Measurements from ENCODE around the gene HMBS.
"Not testable (repeated sequence)": the region's sequence is repeated elsewhere in the genome, so short reads cannot be mapped to it uniquely, and the experiment has no call there.

The HMBS gene

DNA sequence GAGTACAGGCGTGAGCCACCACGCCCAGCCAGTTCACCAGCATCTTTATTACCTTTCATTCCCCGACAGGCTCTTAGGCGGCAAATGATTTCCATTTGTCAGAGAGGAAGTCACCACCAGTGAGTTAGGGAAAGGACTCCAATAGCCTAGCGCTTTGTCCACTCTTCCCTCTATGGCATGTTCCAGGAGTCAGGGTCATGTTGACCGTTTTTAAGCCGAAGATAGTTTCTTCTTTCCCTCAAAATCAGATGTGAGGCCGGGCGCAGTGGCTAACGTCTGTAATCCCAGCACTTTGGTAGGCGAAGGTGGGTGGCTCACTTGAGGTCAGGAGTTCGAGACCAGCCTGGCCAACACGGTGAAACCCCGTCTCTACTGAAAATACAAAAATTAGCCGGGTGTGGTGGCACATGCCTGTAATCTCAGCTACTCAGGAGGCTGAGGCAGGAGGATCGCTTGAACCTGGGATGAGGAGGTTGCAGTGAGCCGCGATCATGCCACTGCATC, 18.5 kb downstream of the HMBS start:
- DNase-seq = not testable (repeated sequence)

DNA sequence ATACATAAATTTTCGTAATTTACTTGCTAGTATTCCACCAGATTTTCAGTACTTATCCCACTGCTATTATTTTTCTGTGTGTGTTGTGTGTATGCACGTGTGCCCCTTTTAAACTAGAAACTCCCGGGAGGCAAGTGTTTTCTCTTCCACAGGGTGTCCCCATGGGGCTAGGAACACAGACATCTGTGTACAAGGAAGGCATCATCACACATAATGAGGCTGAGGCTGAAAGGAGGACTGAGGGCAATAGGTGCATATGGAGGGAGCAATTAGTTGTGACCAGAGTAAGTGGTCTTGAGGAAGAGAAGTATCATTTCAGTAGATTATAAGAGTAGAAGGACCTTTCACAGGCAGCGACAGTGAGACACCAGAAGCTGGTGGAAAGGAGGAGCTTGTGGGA, 19.1 kb downstream of the HMBS start:
- no peak for DNase-seq

GRCh38 chr11:119106564-119107537, 22.2 kb downstream of the HMBS start, which contains the start of gene C2CD2L:
Gene C2CD2L, plus strand, starts transcription at chr11:119107344. Its CDS starts 398 bp downstream, at chr11:119107742.
- DNase-seq = peak; percentile 87

DNA sequence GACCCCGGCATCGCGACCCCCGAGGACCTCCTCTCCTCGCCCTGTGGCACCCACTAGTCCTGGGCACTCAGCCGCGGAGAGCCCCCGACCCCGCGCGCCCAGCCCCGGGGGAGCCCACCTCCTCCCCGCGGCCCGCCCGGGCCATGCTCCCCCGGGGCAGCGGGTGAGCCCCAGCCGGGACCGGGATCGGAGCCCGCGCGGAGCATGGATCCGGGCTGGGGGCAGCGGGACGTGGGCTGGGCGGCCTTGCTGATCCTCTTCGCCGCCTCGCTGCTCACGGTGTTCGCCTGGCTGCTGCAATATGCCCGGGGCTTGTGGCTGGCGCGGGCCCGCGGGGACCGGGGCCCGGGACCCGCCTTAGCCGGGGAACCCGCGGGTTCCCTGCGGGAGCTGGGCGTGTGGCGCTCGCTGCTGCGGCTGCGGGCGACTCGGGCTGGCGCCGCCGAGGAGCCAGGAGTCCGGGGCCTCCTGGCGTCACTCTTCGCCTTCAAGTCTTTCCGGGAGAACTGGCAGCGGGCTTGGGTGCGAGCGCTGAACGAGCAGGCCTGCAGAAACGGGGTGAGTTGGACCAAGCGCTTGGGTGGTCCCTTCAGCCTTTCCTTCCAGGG, 23.0 kb downstream of the HMBS start:
- no peak for DNase-seq

DNA sequence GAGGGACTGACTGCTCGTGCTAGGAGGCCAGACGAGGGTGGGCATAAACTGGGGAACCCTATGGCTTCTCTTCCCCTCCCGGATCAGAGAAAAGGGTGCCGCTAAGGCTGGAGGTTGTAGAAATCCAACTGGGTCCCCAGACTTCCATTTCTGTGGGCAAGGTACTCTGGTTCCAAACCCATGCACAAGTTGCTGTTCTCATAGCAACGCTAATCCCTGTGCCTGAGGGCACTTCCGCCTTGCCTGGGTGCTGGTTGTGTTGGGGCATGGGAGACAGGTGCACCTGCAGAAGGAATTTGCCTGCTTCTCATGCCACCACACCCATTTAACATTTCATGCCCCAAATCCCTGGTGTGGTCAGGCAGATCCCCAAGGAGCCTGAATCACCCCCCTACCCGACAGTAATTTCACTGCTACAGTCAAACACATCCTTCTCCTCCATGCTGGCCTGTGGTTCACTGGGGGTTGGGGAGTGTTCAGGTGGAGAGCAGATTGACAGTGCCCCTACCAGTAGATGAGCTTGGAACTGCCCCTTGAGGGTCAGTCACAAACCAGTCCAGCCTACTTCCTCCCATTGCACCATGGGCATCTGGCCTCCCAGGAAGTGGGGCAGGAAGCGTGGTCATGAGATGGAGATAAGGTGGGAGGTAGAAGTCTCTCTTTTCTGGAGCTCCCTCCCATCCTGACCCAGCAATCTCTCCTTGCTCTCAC, 23.6 kb downstream of the HMBS start:
- DNase-seq = peak; percentile 46

DNA sequence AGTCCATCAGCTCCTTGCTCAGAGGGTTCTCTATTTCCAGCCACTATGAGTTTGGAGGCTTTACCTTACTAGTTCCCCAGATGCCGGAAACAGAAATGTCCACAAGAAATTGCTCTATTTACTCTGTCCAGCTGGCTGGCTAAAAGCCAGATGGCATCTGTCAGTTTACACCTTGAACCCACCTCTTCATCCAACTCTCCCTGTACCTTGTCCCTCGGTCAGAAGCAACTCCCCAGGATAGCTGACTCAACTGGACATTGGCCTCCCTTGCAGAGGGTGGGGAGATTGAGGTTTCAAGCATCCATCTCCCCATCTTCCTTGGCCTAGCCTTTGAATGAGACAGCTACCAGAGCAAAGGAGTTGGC, 24.2 kb downstream of the HMBS start:
- no peak for DNase-seq

GRCh38 chr11:119109843-119110242, 25.2 kb downstream of the HMBS start:
- DNase-seq = no peak

DNA sequence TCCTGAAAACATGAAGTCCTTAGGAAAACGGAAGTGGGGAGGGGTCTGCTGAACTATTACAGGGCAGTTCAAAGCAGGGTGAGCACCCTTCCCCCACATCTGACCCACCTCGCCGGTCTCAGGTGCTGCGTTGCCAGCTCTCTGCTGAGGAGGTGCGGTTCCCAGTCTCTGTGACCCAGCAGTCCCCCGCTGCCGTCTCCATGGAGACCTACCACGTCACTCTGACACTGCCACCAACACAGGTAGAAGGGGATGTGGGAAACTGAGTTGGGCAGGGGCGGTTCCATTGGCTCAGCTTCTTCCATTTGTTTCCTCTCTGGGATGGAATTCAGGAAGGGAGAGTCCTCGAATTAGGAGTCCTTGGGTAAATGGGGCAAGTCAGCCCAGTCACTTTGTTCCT, 25.8 kb downstream of the HMBS start:
- DNase-seq = no peak

DNA sequence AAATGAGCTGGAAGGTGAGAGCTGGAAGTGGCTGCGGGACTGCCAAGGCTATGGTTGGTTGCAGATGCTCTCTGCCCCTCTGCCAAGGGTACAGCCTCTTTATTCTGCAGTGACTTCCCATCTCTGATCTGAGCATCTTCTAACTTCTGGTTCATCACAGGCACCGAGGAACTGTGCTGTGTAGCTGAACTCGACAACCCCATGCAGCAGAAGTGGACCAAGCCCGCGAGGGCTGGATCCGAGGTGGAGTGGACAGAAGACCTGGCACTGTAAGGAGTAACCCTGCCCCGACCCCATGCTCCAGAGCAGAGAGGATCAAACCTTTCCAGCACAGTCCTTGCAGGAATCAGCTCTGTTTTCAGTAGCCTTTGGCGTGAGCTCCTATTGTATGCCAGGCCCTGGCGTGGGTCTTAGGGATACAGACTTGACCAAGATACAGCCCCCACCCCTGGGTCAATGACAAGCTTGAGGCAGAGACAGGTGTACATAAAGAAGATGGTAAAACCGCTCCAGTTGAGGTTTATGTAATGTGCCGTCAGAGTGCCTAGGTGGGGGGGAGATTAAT, 26.8 kb downstream of the HMBS start:
- no peak for DNase-seq

DNA sequence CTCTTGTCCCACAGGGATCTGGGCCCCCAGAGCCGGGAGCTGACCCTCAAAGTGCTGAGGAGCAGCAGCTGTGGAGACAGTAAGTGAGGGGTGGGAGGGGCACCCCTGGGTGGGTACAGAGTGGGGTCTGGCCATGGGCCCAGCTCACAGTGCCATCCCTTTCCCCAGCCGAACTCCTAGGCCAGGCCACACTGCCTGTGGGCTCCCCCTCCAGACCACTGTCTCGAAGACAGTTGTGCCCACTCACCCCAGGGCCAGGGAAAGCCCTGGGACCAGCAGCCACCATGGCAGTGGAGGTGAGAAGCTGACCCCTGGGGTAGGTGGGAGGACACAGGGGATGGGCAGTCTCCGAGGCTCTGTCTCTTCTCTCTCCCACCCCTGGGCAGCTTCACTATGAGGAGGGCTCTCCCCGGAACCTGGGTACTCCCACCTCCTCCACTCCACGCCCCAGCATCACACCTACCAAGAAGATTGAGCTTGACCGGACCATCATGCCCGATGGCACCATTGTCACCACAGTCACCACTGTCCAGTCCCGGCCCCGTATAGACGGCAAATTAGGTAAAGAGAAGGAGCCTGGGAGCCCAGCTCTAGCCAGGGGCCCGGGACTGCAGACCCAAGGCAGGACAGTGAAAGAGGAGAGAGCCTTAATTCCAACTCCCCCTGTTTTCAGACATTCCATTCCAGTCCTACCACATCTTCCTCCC, 27.8 kb downstream of the HMBS start:
- no peak for DNase-seq

- no peak for DNase-seq
Observed at GRCh38 chr11:119113716-119114115, 29.0 kb downstream of the HMBS start.

GRCh38 chr11:119114351-119114750, 29.7 kb downstream of the HMBS start:
- no peak for DNase-seq

DNA sequence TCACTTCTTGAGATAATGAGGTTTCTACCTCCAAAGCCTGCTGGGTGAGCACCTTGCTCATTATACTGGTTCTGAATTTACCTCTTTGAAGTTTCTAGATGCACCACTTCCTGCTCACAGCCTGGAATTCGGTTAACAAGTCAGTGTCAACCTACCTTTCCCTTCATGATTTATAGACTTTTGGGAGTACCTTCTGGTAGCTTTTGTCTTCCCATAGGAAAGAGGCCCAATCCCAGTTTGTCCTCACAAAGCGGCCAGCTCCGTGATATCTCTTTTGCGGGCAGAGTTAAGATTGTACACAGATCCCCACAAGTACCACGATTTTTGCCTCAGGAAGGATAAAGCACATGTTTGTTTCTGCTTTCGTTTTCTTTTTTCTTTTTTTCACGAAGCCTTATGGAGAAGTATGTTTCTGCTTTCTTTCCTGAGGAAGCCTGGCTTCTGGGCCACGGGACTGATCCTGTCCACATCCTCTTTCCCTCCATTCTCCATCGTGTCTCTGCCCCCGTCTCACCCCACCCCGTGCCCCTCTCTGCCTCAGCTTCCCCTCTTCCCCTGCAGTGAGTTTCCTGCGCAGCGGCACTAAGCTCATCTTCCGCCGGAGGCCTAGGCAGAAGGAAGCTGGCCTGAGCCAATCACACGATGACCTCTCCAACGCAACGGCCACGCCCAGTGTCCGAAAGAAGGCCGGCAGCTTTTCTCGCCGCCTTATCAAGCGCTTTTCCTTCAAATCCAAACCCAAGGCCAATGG, 31.0 kb downstream of the HMBS start:
- DNase-seq = no peak

DNA sequence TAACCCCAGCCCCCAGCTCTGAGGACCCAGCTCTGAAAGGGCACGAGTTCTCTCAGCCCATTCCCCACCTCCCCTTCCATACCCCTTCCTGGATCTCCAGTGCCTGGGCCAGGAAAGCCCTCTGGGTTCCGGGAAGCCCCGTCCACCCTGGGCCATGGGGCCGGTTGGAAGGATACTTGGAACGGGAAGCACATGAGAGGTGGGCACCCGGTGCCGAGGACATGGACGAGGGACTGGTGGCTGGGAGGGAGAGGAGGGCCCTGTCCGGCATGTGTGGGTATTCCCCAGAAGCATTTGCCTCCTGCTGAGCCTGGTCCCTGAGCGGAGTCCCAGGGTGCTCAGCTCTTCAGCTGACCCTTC, 31.5 kb downstream of the HMBS start:
- DNase-seq = no peak

- no peak for DNase-seq
Observed at GRCh38 chr11:119116601-119117000, 31.9 kb downstream of the HMBS start.

- no peak for DNase-seq
Observed at GRCh38 chr11:119117004-119117706, 32.5 kb downstream of the HMBS start.

DNA sequence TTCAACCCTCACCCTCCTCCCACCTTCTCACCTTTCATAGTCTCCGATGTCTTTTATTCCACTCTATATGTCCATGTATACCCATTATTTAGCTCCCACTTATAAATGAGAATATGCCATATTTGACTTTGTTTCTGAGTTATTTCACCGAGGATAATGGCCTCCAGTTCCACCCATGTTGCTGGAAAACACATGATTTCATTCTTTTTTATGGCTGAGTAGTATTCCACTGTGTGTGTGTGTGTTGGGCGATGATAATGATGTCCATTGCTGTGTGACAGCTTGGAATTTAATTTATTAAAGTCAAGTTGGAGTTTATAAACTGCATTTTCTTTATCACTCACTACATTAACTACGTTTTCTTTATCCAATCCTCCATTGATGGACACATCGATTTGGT, 33.5 kb downstream of the HMBS start:
- DNase-seq = no peak

DNA sequence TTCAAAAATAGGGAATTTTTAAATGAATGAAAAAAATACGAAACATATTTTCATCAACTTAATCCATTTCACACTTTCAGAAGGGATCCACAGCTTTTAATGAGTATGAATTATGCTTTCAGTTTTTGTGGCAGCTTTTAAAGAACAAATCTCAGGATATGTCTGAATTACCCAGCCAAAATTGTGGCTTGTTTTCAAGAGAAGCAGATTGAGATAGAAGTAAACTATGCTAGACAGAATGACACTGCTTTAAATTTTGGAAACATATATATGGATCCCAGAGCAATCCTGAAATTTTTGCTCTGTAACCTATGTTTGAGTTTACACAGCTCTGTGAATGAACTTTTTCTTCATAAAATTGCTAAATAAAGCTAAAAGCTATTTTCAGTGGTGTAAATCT, 34.3 kb downstream of the HMBS start:
- DNase-seq = no peak

DNA sequence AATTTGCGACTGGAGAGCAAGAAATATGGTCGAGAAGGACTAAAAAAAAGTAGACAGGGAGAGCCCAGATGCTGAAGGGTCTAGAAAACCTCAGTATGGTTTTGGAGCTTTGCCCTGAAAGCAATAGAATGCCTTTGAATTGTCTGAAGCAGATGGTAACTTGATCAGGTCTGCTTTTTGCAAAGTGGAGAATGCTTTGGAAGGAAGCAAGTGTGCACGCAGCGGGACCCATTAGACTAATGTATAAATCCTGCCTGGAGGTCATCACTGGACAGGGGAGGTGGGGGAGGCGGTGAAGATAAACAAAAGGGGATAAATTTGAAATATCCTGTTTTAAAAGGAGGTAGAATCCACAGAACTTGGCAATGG, 35.9 kb downstream of the HMBS start:
- DNase-seq = no peak

DNA sequence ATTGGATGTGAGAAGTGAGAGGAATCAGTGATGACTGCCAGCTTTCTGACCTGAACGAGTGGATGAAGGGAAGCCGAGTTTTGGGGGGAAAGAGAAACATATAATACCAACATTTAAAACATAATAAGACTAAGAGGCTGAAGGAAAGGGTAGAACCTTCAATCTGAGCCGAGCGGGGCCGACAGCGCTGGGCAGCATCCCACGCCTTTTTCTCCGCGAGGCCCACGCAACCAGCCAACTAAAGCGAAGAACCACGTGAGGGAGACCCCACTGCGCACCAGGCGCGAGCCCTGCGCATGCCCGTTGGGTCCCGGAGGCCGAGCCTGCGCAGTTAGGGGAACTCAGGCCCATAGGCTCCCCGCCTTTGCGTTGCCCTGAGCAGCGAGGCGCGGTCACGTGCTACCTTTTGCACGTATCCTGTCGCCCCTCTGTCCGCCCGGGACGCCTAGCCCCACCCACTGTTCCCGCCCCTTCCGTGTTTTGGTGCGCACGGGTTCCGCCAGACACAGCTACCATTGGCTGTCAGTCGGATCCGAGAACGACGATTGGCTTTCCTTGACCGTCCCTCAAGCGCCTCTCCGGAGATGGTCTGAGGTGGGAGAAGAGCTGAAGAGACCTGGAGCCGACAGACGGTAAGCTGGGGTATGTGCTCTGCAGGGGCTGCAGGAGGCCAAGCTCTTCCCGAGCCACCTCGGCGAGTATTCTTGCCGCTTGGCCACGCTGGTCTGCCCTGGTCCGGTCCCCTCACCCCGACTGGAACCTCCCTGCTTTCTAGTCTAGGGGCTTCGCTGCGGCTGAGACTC, 36.5 kb downstream of the HMBS start, which contains the start of gene HINFP:
Gene HINFP, plus strand, starts transcription at position 573 of the 803 bp plus-strand sequence. CDS start 5,365 bp downstream, outside the sequence.
- DNase-seq = peak; percentile 99

All from activated CD4-positive, CD25-positive, alpha-beta regulatory T cell treated with anti-CD3 and anti-CD28 coated beads, Interleukin-2, amount 50 U/mL, for 72 hours (primary cell).